Measurements from ENCODE around the gene CCDC8. TPM values are rescaled to one million over a fixed set of nuclear protein-coding genes. Genes with fewer than 3 reads are reported as not detected.

CCDC8 gene
- total and polyA plus RNA-seq, 2 of the 4 experiments (the other 2 are of a cell fraction), result 9.3 to 10.2 TPM

DNA sequence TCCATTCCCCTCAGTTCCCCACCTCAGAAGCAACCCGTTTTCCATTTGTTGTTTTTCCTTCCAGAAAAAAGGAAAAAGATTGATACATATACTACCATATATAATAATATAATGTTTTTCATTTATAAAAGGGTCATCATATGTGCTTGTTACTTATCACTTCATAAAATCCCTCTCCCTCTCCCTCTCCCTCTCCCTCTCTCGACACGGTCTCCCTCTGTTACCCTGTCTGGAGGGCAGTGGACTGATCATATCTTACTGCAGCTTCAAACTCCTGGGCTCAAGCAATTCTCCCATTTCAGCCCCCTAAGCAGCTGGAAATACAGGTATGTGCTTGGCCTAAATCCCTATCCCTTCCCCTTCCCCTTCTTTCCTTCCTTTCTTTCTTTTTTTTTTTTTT lies 40.9 kb upstream of the CCDC8 start:
- no TSS peak for BruUV-seq (replicated peaks)
- H2AFZ ChIP-seq (replicated peaks; ENCODE audit: low read length, poor library complexity), result no peak overlapping the region
- no peak overlapping the region for H3K23ac ChIP-seq (ENCODE audit: low read depth, low read length)
- H3K27ac ChIP-seq (ENCODE audit: insufficient read depth, low read length), result no peak overlapping the region
- intact Hi-C loops (cut with micrococcal nuclease) (no loop called here), dilution Hi-C loops (cut with HindIII; ENCODE audit: low sequenced_read_pairs, unreplicated experiment) (no loop called here), in situ Hi-C loops (cut with MboI; ENCODE audit: low sequenced_read_pairs) (no loop called here)
- no peak overlapping the region for H4K91ac ChIP-seq (ENCODE audit: insufficient read depth, low read depth, low read length)
- POLR2A ChIA-PET (ENCODE audit: unreplicated experiment), result no interaction called here
- no peaks in the 10 kb centered on the region for H3K4me1 ChIP-seq (ENCODE audit: control insufficient read depth, insufficient read depth, low read length)
- H4K8ac ChIP-seq (ENCODE audit: low read depth in 2 of 2, low read length in 2 of 2), result no peak overlapping the region
- no peaks in the 10 kb centered on the region for H3K79me1 ChIP-seq (ENCODE audit: low read depth in 1 of 2, low read length in 2 of 2)
- H3K4me2 ChIP-seq (ENCODE audit: low read depth, low read length), result no peak overlapping the region
- H2AK9ac ChIP-seq (replicated peaks; ENCODE audit: low read depth, low read length, poor library complexity), result no peak overlapping the region
- CTCF ChIA-PET, result interaction anchor here (0.6 kb wide), 1 partner anchor 409 kb away, joined by 3 read pairs; no protein-coding TSS in a partner anchor
- peaks cover 6% of the 10 kb centered on the region for H3K9me3 ChIP-seq (ENCODE audit: control insufficient read depth, insufficient read depth, low read length)
- WGBS, 2 experiments (ENCODE audit: extremely low coverage in 2 of 2, insufficient read length in 1 of 2), result no CpG with 5 or more reads among the region's 3 CpGs
- H3K36me3 ChIP-seq (ENCODE audit: control insufficient read depth, insufficient read depth, low read length), result no peaks in the 10 kb centered on the region
- no peak overlapping the region for H3K56ac ChIP-seq (ENCODE audit: extremely low read depth, insufficient read depth, low read length)
- no peak overlapping the region for H3K9ac ChIP-seq (ENCODE audit: low read depth, low read length)
- DNase-seq, result no peak
- H3K4ac ChIP-seq (ENCODE audit: low read depth, low read length), result no peak overlapping the region
- H2BK120ac ChIP-seq (ENCODE audit: low read depth, low read length), result no peak overlapping the region
- no peak overlapping the region for H3K4me3 ChIP-seq (ENCODE audit: insufficient read depth, low read depth, low read length)
- H4K20me1 ChIP-seq (ENCODE audit: insufficient read depth, low read length), result no peaks in the 10 kb centered on the region
- H3K9me1 ChIP-seq (ENCODE audit: insufficient read depth, low read length), result no peaks in the 10 kb centered on the region
- H3K14ac ChIP-seq (replicated peaks; ENCODE audit: low read depth, low read length), result no peak overlapping the region
- no peak overlapping the region for H2BK15ac ChIP-seq (ENCODE audit: low read depth, low read length)
- peaks cover 23% of the 10 kb centered on the region for H3K27me3 ChIP-seq (ENCODE audit: control insufficient read depth, insufficient read depth, low read length)
- no peak overlapping the region for H2BK5ac ChIP-seq (ENCODE audit: low read depth, low read length, poor library complexity, severe bottlenecking)
- no peak overlapping the region for H2AK5ac ChIP-seq (ENCODE audit: low read depth, low read length)
- H3K18ac ChIP-seq (ENCODE audit: low read depth, low read length), result no peak overlapping the region
- ATAC-seq (ENCODE audit: low read depth), result no peak
- TF ChIP-seq BHLHE40 (IDR thresholded peaks at IDR 0.05; ENCODE audit: low read depth, low read length), result no peak
- no peak for TF ChIP-seq MAZ (IDR thresholded peaks at IDR 0.05; ENCODE audit: borderline replicate concordance, low read depth, low read length)
- TF ChIP-seq SMC3 (IDR thresholded peaks at IDR 0.05; ENCODE audit: low read depth, low read length), result no peak
- TF ChIP-seq FOS (IDR thresholded peaks at IDR 0.05; ENCODE audit: low read depth, low read length), result no peak
- no peak for TF ChIP-seq POLR2A (IDR thresholded peaks at IDR 0.05; ENCODE audit: low read depth, low read length)
- no peak for TF ChIP-seq USF2 (IDR thresholded peaks at IDR 0.05; ENCODE audit: low read depth, low read length)
- H2BK20ac ChIP-seq (ENCODE audit: low read depth, low read length), result no peak overlapping the region
- no peak overlapping the region for H4K5ac ChIP-seq (ENCODE audit: low read depth, low read length)

Data from IMR-90 (cell line).